HepG2 (cell line): ENCODE data around the gene SEC14L1. TPM values are rescaled to one million over a fixed set of nuclear protein-coding genes. Genes with fewer than 3 reads are reported as not detected.

Experiments used
- ATAC-seq: fragments of 200-7000 bp; cut with Tn5 transposase; 3 replicates; pipeline ENCODE4 v1.9.1; 2020; ENCODE audit warnings: mild to moderate bottlenecking, moderate library complexity
- BruUV-seq: library from RNA; stranded (reverse); fragments of 400-500 nt; replicated peaks from 2 replicates; lab custom pipeline; 2021; lab: Mats Ljungman, UMichigan
- CTCF ChIA-PET: fragments of 300-600 bp; formaldehyde crosslinking; extraction: SDS; loops from one replicate; lab custom pipeline; 2021; ENCODE audit warnings: low total read pairs, inconsistent platforms, low intra/inter-chr PET ratio; lab: Yijun Ruan, JAX
- POLR2A ChIA-PET: fragments of 350-600 bp; sonication (Branson Sonifier 250); formaldehyde crosslinking; loops from one replicate; lab custom pipeline; 2020; ENCODE audit warnings: antibody characterized with exemption, inconsistent platforms; lab: Yijun Ruan, JAX
- DNase-seq: peaks from one replicate; pipeline ENCODE4 v3.0.0-alpha.2; 2015; ENCODE audit warnings: low spot score
- FAIRE-seq: peaks from 3 replicates; lab custom pipeline; 2011; peaks lifted over from hg19 to GRCh38; lab: Jason Lieb, UNC
- H2AFZ ChIP-seq: one replicate; pipeline ENCODE4 v1.6.1; 2011; ENCODE audit warnings: low read length, inconsistent platforms
- H3K27ac ChIP-seq: fragments of 300-600 bp; 3 replicates; pipeline ENCODE4 v1.8.0; 2011; ENCODE audit warnings: mixed run types, mild to moderate bottlenecking, mixed read lengths, low read length, inconsistent platforms; ENCODE audit not compliant: insufficient read depth; ENCODE audit errors: extremely low read length
- H3K27me3 ChIP-seq, 2 experiments: fragments of 200-600 bp in 1 of 2; 2 replicates in 1 of 2; 3 replicates in 1 of 2; pipeline versions ENCODE4 v1.6.0 to v1.8.0; 2011; ENCODE audit warnings: low read length in 2 of 2, mild to moderate bottlenecking in 2 of 2, moderate library complexity in 2 of 2, inconsistent platforms in 1 of 2; ENCODE audit not compliant: insufficient read depth in 2 of 2, control insufficient read depth in 1 of 2
- H3K36me3 ChIP-seq, 2 experiments: fragments of 200-600 bp in 1 of 2; replicated peaks in 1 of 2; 2 replicates in 1 of 2; 3 replicates in 1 of 2; pipeline versions ENCODE4 v1.5.1 to v1.8.0; 2011; ENCODE audit warnings: low read length in 2 of 2, inconsistent platforms in 1 of 2; ENCODE audit not compliant: insufficient read depth in 2 of 2, control insufficient read depth in 1 of 2
- H3K4me1 ChIP-seq: 2 replicates; pipeline ENCODE4 v1.5.1; 2012; ENCODE audit warnings: low read length, inconsistent platforms; ENCODE audit not compliant: insufficient read depth
- H3K4me2 ChIP-seq: 2 replicates; pipeline ENCODE4 v1.6.0; 2011; ENCODE audit warnings: low read depth, low read length, inconsistent platforms
- H3K4me3 ChIP-seq, 3 experiments: fragments of 200-600 bp in 1 of 3; sonication (generic), shearing (Covaris generic) in 1 of 3; replicated peaks in 1 of 3; 2 replicates each; pipeline ENCODE4 v1.5.1; 2011 to 2016; ENCODE audit warnings: low read length in 3 of 3, inconsistent platforms in 2 of 3, low read depth in 2 of 3, mild to moderate bottlenecking in 2 of 3, control low read depth in 1 of 3, mixed read lengths in 1 of 3; ENCODE audit not compliant: insufficient read depth in 1 of 3
- H3K79me2 ChIP-seq: one replicate; pipeline ENCODE4 v1.6.1; 2011; ENCODE audit warnings: low read length, inconsistent platforms; ENCODE audit not compliant: insufficient read depth
- H3K9ac ChIP-seq: 2 replicates; pipeline ENCODE4 v1.6.0; 2011; ENCODE audit warnings: mild to moderate bottlenecking, low read depth, low read length, inconsistent platforms; ENCODE audit not compliant: insufficient read depth
- H3K9me3 ChIP-seq: 2 replicates; pipeline ENCODE4 v1.5.1; 2012; ENCODE audit warnings: mild to moderate bottlenecking, low read length
- H4K20me1 ChIP-seq: 2 replicates; pipeline ENCODE4 v1.6.0; 2011; ENCODE audit warnings: inconsistent platforms, mild to moderate bottlenecking, low read length, moderate library complexity; ENCODE audit not compliant: insufficient read depth
- FIP1L1 ChIP-seq: fragments of 200-400 bp; formaldehyde crosslinking; IDR thresholded peaks from 2 replicates; pipeline ENCODE4 v1.6.1; 2018; ENCODE audit warnings: low read depth, mild to moderate bottlenecking, low read length, moderate library complexity, borderline replicate concordance; ENCODE audit not compliant: insufficient read depth
- NR2F6 ChIP-seq, 2 experiments: IDR thresholded peaks; 2 replicates each; pipeline ENCODE4 v1.6.1; 2016; ENCODE audit warnings: antibody characterized with exemption in 1 of 2, mild to moderate bottlenecking in 1 of 2
- SIX1 ChIP-seq: sonication (generic); formaldehyde crosslinking; IDR thresholded peaks from 2 replicates; pipeline ENCODE4 v1.4.0; 2020; ENCODE audit warnings: missing genetic modification reagents, borderline replicate concordance
- SP2 ChIP-seq: sonication (generic); formaldehyde crosslinking; IDR thresholded peaks from 2 replicates; pipeline ENCODE4 v1.5.1; 2020; ENCODE audit warnings: mild to moderate bottlenecking, missing genetic modification reagents
- ZNF788 ChIP-seq: sonication (generic); formaldehyde crosslinking; IDR thresholded peaks from 2 replicates; pipeline ENCODE4 v1.5.0; 2020; ENCODE audit warnings: mild to moderate bottlenecking, missing genetic modification reagents, borderline replicate concordance
- WGBS: methylation state at CpG from one replicate; pipeline ENCODE4 v1.1.6; 2017; ENCODE audit warnings: low lambda C conversion rate; 5-methylcytosine and 5-hydroxymethylcytosine counted together
- in situ Hi-C: cut with HindIII; loops from 2 replicates; pipeline ENCODE4 v1.10.0; 2017; ENCODE audit warnings: low pct_unique_long_range_greater_than_20kb; ENCODE audit not compliant: extremely low pct_ligation_motif_present
- intact Hi-C: fragments of 100-400 bp; cut with micrococcal nuclease; formaldehyde crosslinking; loops from one replicate; pipeline ENCODE4 v1.10.0; 2022; ENCODE audit not compliant: unreplicated experiment
- polyA plus RNA-seq, 8 experiments: library from polyadenylated mRNA; depleted of rRNA in 3 of 8; stranded (reverse) in 7 of 8; unstranded in 1 of 8; fragments of >200 nt; fragmentation: Illumina TruSeq in 4 of 8; extraction: Trizol in 4 of 8; gene quantifications; 2 replicates each; pipeline versions ENCODE4 v1.2.1 to v1.2.3, GENCODE V29; 2011 to 2016; ENCODE audit warnings: low read depth in 4 of 8, missing spikeins in 1 of 8, mixed read lengths in 1 of 8; ENCODE audit not compliant: insufficient read depth in 1 of 8
- total RNA-seq, 5 experiments: library from RNA; depleted of rRNA; stranded (reverse); fragments of >200 nt; fragmentation: Illumina TruSeq; extraction: Trizol; gene quantifications; 2 replicates each; pipeline ENCODE4 v1.2.3, GENCODE V29; 2016; ENCODE audit warnings: low read depth in 1 of 5
- TF ChIP-seq, protein P1 (sequence below): sonication (generic); formaldehyde crosslinking; IDR thresholded peaks from 2 replicates; pipeline ENCODE4 v1.8.0; 2022; ENCODE audit warnings: missing genetic modification reagents, mild to moderate bottlenecking, borderline replicate concordance
- TF ChIP-seq, protein P2 (sequence below): sonication (generic); formaldehyde crosslinking; conservative IDR thresholded peaks from 2 replicates; pipeline ENCODE4 v1.4.0; 2020; ENCODE audit warnings: missing genetic modification reagents
- TF ChIP-seq, protein P3 (sequence below): sonication (generic); formaldehyde crosslinking; conservative IDR thresholded peaks from 2 replicates; pipeline ENCODE4 v1.4.0; 2020; ENCODE audit warnings: mild to moderate bottlenecking, missing genetic modification reagents, moderate library complexity
- TF ChIP-seq, protein P4 (sequence below): sonication (generic); formaldehyde crosslinking; IDR thresholded peaks from 2 replicates; pipeline ENCODE4 v1.8.0; 2022; ENCODE audit warnings: mild to moderate bottlenecking, missing genetic modification reagents; ENCODE audit not compliant: insufficient replicate concordance
- TF ChIP-seq, protein P5 (sequence below): sonication (generic); formaldehyde crosslinking; IDR thresholded peaks from 2 replicates; pipeline ENCODE4 v1.5.0; 2020; ENCODE audit warnings: mild to moderate bottlenecking, missing genetic modification reagents

The SEC14L1 gene
- total and polyA plus RNA-seq, 2 of the 13 experiments (the other 11 are each of a cell fraction or from before 2014, with no cell fraction given): 26.3 to 43.9 TPM

DNA sequence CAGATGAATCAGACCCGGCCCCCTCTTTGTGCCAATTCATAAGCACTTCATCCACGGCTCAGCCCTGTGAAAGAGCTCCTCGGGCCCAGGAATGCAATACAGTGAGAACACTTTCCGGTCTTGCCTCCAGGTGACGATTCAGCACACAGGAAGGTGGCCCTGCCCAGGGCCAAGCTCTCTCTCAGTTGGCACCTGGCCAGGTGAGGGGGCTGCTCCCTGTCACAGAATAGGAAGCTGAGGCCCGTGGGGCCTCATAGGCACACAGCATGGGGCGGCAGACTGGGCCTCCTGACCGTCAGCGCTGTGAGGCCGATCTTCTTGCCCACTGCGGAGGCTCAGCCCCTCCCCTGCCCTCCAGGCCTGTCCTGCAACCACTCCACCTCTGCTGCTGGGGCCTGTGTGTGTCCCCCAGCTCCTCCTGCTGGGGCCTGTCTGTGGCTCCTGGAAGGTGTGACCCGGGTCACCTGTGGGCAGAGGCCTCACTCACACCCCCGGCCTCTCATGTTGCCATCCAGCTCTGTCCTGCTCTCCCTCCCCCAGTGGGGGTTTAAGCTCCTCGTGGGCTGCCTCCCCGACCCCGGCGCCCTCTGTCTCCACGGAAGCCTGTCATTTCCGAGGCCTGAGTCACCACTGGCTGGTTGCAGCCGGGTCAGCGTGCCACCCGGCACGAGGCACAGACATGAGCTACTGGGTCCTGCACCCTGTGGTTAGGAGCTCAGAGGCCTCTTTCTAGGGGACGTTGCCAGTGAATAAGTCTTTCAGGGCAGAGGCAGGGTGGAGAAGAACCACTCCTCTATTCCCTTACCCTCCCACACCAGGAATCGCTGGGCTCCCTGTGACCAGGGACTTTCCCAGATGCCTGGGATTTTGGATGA lies 114.4 kb downstream of the SEC14L1 start:
- Histone ChIP-seq H3K79me2 (no peaks in the 10 kb centered on the region), H3K27ac (no peak overlapping the region), H4K20me1 (no peaks in the 10 kb centered on the region), H3K4me3 (peak overlapping the region; percentile 19 to 68 (median 38)), H3K36me3 (no peaks in the 10 kb centered on the region), H3K27me3 (peaks cover 6 to 74% of the 10 kb centered on the region in 2 experiments; a peak in 4 of 5 replicates), H3K9me3 (no peaks in the 10 kb centered on the region), H3K4me2 (peak overlapping the region; percentile 91), H2AFZ (no peak overlapping the region), H3K9ac (peak overlapping the region; percentile 46), H3K4me1 (peaks cover 32% of the 10 kb centered on the region)
- intact Hi-C loops: no loop called here
- DNase-seq (peak; percentile 73), ATAC-seq (peak; percentile 85), FAIRE-seq (peak; percentile 4)
- in situ Hi-C loops: no loop called here
- BruUV-seq: no TSS peak
- ChIA-PET CTCF (no interaction called here), POLR2A (interaction anchor here (0.9 to 3.1 kb wide), 14 partner anchors 25 to 703 kb away, joined by 3 to 23 read pairs (median 4); partner anchors contain the start of genes SEC14L1 and TNRC6C)
- 0% methylated on average over 9 of the region's 25 CpGs for WGBS
- TF ChIP-seq ZNF788 (CRISPR knock-in tag): peak; percentile 55
- TF ChIP-seq, protein P1, sequence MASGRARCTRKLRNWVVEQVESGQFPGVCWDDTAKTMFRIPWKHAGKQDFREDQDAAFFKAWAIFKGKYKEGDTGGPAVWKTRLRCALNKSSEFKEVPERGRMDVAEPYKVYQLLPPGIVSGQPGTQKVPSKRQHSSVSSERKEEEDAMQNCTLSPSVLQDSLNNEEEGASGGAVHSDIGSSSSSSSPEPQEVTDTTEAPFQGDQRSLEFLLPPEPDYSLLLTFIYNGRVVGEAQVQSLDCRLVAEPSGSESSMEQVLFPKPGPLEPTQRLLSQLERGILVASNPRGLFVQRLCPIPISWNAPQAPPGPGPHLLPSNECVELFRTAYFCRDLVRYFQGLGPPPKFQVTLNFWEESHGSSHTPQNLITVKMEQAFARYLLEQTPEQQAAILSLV (CRISPR knock-in tag): peak; percentile 51; the same call in 1 of the 2 replicates
- TF ChIP-seq, protein P2, sequence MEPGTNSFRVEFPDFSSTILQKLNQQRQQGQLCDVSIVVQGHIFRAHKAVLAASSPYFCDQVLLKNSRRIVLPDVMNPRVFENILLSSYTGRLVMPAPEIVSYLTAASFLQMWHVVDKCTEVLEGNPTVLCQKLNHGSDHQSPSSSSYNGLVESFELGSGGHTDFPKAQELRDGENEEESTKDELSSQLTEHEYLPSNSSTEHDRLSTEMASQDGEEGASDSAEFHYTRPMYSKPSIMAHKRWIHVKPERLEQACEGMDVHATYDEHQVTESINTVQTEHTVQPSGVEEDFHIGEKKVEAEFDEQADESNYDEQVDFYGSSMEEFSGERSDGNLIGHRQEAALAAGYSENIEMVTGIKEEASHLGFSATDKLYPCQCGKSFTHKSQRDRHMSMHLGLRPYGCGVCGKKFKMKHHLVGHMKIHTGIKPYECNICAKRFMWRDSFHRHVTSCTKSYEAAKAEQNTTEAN: peak; percentile 68; the same call in 1 of the 2 replicates
- TF ChIP-seq SP2 (CRISPR knock-in tag): no peak
- TF ChIP-seq NR2F6 (IDR thresholded peaks at IDR 0.05): peak; percentile 64
- TF ChIP-seq NR2F6 (CRISPR knock-in tag; IDR thresholded peaks at IDR 0.05): peak; percentile 71; the same call in 1 of the 2 replicates
- TF ChIP-seq, protein P3, sequence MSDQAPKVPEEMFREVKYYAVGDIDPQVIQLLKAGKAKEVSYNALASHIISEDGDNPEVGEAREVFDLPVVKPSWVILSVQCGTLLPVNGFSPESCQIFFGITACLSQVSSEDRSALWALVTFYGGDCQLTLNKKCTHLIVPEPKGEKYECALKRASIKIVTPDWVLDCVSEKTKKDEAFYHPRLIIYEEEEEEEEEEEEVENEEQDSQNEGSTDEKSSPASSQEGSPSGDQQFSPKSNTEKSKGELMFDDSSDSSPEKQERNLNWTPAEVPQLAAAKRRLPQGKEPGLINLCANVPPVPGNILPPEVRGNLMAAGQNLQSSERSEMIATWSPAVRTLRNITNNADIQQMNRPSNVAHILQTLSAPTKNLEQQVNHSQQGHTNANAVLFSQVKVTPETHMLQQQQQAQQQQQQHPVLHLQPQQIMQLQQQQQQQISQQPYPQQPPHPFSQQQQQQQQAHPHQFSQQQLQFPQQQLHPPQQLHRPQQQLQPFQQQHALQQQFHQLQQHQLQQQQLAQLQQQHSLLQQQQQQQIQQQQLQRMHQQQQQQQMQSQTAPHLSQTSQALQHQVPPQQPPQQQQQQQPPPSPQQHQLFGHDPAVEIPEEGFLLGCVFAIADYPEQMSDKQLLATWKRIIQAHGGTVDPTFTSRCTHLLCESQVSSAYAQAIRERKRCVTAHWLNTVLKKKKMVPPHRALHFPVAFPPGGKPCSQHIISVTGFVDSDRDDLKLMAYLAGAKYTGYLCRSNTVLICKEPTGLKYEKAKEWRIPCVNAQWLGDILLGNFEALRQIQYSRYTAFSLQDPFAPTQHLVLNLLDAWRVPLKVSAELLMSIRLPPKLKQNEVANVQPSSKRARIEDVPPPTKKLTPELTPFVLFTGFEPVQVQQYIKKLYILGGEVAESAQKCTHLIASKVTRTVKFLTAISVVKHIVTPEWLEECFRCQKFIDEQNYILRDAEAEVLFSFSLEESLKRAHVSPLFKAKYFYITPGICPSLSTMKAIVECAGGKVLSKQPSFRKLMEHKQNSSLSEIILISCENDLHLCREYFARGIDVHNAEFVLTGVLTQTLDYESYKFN (CRISPR knock-in tag): peak; percentile 63
- TF ChIP-seq SIX1 (CRISPR knock-in tag): no peak
- TF ChIP-seq, protein P4, sequence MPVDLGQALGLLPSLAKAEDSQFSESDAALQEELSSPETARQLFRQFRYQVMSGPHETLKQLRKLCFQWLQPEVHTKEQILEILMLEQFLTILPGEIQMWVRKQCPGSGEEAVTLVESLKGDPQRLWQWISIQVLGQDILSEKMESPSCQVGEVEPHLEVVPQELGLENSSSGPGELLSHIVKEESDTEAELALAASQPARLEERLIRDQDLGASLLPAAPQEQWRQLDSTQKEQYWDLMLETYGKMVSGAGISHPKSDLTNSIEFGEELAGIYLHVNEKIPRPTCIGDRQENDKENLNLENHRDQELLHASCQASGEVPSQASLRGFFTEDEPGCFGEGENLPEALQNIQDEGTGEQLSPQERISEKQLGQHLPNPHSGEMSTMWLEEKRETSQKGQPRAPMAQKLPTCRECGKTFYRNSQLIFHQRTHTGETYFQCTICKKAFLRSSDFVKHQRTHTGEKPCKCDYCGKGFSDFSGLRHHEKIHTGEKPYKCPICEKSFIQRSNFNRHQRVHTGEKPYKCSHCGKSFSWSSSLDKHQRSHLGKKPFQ: peak; percentile 69
- TF ChIP-seq, protein P5, sequence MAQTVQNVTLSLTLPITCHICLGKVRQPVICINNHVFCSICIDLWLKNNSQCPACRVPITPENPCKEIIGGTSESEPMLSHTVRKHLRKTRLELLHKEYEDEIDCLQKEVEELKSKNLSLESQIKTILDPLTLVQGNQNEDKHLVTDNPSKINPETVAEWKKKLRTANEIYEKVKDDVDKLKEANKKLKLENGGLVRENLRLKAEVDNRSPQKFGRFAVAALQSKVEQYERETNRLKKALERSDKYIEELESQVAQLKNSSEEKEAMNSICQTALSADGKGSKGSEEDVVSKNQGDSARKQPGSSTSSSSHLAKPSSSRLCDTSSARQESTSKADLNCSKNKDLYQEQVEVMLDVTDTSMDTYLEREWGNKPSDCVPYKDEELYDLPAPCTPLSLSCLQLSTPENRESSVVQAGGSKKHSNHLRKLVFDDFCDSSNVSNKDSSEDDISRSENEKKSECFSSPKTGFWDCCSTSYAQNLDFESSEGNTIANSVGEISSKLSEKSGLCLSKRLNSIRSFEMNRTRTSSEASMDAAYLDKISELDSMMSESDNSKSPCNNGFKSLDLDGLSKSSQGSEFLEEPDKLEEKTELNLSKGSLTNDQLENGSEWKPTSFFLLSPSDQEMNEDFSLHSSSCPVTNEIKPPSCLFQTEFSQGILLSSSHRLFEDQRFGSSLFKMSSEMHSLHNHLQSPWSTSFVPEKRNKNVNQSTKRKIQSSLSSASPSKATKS (CRISPR knock-in tag): no peak
- TF ChIP-seq FIP1L1: 0 out of 2 replicates have a peak, but pooled peaks have one; percentile 10
